GM19238 (cell line): Measurements from ENCODE around the gene TMEM30A.

Source experiments
- DNase-seq: peaks from one replicate; pipeline ENCODE4 v3.0.0; 2011; ENCODE audit warnings: low spot score; ENCODE audit not compliant: insufficient read length

Gene TMEM30A

DNA sequence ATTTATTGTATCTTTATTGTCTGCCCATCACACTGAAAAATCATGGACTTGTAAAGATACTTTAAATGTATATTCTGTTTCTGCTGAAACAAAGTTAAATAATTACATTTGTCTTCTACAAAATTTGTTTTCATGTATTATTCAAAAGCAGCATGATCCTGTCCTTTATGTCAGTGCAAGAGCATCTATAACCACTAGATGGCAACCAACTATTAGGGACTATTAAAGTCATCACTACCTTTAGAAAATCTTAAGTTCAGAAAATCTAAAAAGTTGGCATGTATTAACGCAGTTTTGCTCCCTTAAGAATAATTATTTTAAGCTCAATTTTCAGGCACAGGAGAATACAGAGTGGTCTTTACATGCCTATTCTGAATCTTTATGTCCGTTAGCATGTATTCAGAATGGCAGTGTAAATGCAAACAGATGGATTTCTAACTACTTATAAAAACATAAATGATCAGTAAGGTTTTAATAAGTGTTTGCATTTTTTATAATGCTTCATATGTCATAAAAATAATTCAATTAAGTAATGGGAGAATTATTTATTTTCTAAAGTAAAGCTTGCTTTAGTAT lies 17.8 kb downstream of the TMEM30A start:
- no peak for DNase-seq

DNA sequence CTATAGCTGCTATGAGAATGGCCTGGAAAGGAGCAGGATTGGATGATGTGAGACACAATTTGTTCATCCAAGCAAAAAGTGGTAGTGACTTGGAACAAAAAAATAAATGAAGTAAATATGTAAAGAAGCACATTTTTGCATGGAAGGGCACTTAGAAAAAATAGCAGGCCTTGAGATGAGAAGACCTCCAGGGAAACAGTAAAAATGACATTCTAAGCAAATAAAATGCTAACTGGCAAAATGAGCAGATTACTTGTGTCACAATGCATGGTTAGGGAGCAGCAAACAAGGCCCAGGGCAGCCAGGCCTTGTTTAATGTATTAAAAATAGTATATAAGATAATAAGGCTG lies 21.2 kb downstream of the TMEM30A start:
- no peak for DNase-seq

DNA sequence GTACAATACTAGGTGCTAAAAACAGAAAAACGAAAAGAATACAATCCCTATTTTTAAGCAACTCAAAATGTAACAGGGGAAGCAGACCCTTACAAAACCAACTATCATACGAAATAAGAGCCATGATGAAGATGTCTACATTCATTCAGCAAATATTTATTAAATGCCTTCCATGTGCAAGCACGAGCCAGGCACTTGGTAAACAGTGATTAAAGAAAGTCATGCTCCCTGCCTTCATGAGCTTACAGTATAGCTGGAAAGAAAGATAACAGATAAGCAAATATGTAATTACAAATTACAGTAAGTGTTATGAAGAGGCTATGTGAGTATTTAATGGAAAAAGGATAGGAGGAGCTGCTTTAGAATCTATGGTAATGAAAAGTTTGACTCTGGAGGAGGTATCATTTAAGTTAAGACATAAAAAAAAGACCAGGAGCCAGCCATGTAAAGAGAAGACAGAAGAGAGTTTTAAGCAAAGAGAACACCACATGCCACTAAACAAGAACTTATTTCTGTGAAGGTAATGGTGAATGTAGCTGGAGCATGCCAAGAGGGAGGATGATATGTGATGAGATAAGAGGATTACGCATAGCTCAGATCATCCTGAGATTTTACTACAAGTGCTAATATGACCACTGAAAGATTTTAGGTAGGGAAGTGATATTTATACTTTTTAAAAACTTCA lies 21.7 kb downstream of the TMEM30A start:
- DNase-seq: no peak

DNA sequence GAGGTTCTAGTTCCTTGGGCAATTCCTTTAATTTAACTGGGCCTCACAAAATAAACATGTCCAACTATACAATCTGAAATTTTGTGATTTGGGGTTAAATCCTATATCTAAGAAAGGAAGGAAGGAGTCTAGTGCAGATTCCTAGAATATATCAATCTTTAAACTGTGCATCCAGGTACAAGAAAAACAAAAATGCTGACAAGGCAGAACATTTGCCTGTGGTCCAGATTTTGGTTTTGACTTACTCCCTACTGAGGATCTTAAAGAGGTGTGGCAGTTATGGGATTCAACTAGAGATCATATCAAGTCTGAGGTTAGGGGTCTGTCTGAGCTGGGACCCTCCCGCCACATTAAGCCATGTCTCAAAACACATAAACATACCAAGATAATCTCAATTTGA lies 23.3 kb downstream of the TMEM30A start:
- DNase-seq: no peak

DNA sequence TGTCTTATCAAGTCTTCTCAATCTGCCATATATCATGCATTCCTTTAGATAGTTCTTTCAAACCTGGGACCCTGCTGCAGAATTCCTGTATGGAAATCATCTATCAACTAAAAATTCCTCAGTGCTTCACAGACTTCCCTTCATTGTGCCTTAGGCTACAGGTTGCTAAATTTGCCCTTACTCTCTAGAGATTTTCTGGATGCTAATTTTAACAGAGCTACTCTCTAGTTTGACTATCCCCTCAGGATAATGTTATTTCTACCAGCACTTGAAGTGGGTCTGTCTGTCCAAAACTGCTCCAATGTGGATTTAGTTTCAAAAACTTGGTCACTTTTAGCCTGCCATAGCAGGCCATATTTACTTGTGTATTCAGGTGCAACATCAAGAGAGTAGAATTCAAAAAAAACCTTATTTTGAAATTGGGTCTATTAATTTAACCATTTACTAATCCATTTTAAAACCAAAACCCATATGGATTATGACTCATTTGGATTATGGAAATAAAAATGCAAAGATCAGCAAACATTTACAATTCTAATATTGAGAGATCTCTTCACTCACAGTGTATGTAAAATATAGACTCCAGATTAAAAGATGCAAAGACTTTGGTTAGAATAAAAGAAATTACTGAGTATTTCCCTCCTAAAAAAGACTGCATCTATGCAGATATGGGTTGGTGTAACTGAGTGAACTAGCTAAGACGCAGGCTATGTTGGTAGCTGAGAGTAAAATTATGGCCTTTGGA lies 27.1 kb downstream of the TMEM30A start:
- no peak for DNase-seq

DNA sequence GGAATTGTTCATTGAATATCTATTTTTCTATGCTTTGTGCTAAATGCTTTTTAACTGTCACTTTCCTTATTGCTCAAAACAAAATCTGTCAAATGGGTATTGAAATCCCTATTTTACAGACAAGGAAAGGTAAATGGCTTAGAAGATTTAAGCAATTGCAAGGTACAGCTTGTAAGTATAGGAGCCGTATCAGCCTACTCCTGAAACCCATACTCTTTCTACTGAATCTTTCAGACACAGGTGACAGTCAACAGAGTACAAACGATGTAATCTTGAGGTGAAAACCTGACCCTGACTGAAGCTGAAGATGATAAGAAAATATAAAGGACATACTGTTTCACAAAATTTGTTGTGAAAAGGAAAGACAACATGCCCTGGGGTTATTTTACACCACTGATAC lies 34.0 kb downstream of the TMEM30A start:
- no peak for DNase-seq

DNA sequence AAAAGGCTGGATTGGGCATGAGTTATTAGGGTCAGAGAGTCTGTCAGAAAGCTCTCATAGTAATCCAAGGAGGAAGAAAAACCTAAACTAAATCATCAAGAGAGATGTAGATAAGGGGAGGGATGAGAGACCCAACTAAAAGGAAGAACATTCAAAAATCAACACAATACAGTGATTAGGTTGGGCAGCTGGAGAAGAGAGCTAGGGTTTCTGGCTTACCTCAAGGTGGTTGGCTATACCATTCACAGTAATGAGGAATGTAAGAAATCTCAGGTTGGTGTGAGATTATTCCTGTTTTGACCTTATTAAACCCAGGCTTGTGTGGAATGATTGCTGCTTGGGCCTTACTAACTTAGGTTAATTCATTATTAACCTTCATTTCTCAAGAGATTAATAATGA lies 34.8 kb downstream of the TMEM30A start:
- no peak for DNase-seq

DNA sequence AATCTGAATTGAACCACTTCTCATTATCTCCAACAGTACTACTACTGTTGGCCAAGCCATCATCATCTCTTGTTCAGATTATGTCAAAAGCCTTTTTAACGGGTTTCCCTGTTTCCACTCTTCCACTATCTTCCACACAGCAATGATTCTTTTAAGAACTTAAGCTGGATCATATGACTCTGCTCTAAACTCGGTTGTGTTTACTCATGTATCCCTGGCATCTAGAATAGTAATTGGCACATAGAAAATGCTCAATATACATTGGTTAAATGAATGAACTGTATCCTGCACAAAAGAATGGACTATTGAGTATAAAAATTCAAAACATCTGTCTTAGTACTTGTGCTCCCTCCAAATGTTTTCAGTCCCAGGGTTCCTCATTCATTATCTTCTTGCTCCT lies 38.2 kb downstream of the TMEM30A start:
- DNase-seq: no peak

DNA sequence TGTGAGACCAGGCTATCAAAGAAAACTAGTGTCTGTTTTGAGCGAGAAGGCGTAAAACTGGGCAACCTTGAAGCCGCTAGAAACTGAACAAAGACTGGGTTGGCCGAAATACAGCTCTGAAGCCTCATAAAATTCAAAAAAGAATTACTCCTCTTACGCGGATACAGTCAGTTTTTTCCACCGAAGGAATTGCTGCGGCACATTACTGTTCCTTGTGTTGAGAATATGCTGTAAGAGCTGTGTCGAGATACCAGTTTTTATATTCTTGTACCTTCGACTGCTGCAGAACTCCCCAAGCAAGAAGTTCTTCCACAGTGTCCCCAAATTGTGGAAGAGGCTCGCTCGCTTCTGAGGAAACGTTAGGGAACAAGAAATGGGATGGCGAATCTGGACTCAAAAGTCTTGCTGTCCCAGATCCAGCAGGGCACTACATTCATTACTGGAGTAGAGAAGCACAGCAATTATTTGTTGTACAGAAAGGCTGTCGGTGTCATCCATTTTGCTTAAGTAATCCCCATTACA lies 40.5 kb downstream of the TMEM30A start:
- DNase-seq: no peak

DNA sequence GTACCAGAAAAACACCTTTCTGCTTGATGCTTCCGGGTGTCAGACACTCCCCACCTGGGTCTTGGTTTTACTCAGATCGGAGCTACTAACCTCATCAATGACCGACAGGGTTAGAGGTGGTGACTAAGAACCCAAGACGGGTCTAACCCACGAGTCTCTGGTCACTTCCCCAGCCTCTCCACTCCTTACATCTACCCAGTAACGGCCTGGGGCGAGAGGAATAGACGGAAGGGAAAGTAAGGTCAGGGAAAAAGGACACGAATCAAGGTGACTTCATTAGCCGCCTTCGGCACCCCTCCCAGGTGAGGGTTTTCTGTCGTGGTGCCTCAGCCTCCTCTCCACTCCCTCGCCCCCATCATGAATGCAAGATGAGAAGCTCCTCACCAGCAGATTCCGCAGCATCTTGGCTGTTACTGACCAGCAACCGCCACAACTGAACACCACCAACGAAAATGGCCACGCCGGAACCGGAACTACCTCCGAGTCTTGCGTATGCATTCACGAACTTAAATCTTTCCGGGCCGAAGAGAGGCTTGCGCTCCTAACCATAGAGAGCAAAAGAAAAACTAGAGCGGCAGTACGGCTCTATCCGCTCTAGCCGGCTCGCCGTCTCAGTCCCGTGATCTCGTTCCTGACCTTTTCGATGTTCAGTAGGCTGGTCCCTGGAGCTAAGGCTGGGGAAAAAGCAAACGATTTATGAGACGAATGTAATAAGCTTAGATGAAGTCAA lies 41.1 kb downstream of the TMEM30A start, which contains the start of gene COX7A2:
COX7A2 (minus strand) TSS at position 469 of the 730 bp plus-strand sequence; CDS start at position 402, 67 bp downstream.
- DNase-seq: peak; percentile 42

DNA sequence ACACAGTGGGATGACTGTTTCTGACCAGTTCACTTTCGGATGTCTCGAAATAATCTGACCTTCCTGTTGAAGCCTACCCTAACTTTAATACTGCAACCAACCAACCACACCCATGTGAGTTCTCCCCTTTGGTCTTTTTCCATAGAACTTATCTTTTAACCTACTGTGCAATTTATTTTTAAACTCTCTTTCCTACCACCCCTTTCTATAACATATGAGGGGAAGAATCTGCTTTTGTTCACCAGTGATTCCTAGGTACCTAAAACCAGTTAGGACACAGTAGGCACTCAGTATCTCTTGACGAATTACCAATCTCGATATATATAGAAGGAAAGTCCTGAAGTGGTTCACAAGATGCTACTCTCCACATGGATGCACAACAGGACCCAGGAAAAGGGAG lies 48.0 kb downstream of the TMEM30A start:
- DNase-seq: no peak

DNA sequence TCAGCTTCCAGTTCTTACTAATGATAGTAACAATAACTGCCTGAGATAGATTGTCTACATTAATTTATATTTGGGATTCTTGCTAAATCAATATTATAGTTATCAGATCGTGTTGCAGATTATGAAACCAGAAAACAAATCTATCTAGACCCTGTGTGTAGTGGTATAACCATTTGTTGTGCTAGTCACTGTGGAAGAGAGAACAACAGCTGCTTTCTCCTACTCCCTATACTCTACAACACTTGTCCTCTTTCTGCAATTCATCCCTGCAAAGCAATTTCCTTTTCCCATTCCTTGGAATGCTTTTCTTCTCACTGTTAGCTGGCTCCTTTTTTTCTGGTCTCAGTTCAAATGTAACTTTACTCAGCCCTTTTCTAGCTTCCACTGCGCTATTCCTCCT lies 49.3 kb downstream of the TMEM30A start:
- DNase-seq: no peak

DNA sequence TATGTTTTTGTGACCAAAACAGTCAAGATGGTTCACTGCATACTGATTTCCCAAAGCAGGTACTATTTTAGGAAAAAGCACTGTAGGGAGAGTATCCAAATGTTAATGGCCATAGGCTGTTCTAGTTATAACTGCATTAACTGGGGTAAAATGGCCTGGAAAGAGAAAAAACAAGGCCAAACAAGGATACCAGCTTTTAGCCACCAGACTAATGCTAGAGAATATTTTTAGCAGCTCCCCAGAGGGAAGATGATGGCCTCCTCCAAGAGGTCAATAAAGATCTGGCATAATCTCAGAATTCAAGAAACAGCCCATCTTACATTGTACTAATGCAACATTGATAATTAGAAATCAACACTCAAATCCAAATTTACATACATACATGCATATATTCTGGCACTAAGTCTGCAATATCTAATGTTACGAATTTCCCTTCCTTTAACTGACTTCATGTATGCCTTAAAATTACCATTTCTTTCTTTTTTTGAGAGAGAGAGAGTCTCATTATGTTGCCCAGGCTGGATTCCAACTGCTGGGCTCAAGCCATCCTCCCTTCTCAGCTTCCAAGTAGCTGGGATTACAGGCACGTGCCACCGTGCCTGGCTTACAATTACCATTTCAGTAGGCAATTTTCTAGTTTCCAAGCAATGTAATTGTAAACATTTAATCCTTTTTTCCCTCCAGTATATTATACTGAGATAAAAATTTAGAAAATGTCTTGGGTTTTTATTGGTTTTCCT lies 50.3 kb downstream of the TMEM30A start:
- DNase-seq: no peak

DNA sequence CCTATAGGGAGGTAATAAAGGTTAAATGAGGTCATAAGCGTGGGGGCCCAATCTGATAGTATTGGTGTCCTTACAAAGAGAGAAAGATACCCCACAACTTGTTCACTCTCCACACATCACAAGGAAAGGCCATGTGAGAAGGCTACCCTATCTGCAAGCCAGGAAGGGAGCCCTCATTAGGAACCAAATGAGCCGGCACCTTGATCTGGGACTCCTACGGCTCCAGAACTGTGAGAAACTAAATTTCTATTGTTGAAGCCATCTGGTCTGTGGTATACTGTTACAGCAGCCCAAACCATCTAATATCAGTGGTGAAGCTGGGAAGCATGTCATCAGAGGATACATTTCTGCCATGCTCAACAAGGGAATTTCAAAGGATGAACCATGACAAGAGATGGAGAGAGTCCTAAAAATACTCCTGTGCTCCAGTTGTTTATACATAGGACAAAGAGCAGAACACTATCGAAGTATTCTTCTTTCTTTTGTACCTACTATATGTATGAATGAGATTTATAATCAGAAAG lies 51.4 kb downstream of the TMEM30A start:
- no peak for DNase-seq

DNA sequence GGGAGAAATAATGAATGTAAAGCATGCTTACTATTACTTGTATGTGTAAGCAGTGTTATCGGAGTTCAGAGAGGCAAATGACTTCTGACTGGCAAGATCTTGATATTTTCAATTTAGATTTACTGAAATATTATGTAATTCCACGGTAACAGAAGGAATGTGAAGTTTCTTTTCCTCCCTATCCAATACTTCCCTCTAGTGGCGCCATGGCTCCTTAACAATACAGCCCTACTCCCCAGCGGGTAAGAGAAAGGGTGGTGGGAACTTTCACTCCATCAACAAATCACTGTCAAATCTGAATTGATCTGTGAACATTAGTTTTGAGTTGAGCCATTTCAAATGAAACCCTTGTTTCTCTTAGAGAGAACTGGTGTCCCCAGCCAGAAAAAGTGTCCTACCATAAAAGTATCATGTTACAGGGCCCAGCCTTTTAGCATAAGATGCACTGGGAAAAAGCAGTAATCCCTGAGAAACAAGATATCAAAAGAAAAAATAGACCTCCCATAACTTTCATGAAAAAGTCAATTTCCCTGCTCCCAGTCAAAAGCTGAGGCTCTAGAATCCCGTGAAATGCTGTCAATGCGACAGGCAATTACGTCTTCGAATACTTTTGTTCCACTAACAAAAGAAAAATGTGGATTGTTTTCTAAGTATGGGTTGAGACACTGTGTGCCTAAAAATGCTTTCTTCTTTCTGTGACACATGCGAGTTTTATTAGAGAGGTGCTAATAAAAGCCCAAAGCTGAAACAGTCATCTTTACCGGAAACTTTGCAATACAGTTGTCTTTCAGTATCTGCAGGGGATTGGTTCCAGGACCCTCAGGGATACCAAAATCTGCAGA lies 53.9 kb downstream of the TMEM30A start:
- no peak for DNase-seq

DNA sequence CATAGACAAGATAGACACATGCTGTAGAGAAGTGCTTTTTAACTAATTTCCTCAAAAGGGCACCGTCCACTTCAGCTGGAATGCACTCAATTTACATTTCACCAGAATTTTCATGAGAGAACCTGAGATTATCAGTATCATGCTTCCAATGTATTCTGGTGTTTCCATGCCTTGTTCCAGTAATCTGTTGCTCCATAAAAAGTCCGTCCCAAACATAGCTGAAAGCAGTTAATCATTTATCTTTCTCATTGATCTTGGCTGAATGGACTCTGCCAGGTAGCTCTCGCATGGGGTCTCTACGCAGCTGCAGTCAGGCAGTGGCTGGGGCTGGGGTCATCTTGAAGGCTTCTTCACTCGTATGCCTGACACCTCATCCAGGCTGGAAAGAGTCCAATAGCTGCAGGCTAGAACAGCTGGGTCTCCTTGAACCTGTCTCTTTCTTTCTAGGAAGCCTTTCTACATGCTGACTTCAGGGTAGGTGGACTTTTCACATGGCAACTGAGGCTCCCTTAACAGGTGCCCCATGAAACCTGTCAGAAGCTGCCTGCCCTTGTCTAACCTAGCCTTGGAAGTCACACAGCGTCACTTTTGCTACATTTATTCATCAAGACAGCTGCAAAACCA lies 60.2 kb downstream of the TMEM30A start:
- DNase-seq: no peak

DNA sequence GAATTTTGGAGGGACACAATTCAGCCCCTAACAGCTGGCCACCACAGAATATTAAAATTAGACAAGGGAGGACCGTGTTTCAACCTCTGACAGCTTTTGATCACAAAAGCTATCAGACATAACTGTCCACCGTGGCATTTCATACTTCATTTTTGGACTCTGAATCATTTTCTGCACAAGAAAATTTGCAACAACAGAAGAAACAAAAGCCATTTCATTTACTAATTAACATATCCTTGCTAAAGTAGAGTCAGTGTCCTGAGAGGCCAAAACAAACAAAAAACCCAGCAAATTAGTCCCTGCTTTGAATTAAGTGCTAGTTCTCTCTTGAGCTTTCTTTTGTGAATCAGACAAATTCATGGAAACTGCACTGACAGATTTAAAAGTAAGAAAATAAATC lies 61.2 kb downstream of the TMEM30A start:
- no peak for DNase-seq

DNA sequence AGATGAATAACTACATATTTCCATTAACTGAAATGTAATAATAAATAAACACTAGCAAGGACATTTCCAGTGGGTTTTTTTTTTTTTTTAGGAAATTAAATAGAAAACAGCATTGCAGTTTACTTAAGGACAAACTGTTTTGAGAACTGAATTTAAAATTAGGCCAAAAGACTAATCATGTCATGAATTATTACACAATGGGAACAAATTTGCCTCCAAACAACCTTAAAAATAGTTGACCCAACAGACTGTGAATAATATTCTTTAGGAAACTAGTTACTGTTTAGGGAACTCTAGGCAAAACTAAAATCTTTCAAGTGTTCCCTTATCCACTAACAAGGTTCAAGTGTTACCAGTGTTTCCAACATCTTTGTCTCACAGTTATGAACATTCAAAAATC lies 62.3 kb downstream of the TMEM30A start:
- DNase-seq: no peak

DNA sequence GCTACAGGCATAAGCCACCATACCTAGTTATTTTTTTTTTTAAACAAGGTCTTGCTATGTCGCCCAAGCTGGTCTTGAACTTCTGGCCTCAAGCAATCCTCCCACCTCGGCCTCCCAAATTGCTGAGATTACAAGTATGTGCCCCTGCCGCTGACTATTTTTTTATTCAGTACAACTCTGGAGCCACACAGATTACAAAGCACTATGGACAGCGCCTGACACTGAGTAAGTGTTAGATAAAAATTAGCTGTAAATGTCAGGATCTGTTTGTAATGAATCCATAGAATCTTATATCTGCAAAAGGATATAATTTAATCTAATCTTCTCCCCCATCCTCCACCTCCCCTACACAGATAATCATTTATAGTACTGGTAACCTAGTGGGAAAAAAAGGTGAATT lies 63.5 kb downstream of the TMEM30A start:
- DNase-seq: no peak

DNA sequence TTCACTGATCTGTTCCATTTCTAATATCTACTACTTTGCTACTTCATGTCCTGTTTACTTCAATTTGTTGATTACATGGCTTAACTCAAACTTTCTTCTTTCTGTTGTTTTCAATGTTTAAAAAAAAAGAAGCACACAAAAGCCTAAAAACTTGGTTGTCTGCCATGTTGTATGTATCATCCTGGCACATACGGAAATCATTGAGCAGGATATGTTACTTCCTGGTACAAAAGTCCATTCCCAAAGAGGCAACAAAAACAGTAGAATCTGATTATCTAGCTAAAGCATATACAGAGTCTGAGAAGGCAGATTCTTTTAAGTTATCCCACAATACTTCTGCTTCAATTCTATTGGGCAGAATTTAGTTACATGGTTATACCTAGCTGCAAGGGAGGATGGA lies 64.2 kb downstream of the TMEM30A start:
- DNase-seq: no peak
